Neuronal stem cell (in vitro differentiated cells): Measurements from ENCODE around the gene TGFBR3L.
A peak's percentile ranks its signal among the peaks of the same experiment; 100 is the strongest.
"Not testable (repeated sequence)": the region's sequence is repeated elsewhere in the genome, so short reads cannot be mapped to it uniquely, and the experiment has no call there.

Experiments used
- DNase-seq: peaks from one replicate; pipeline ENCODE4 v3.0.0-alpha.2; 2013; ENCODE audit warnings: low spot score
- H2AFZ ChIP-seq: one replicate; pipeline ENCODE4 v1.6.1; 2013; ENCODE audit warnings: mild to moderate bottlenecking, low read length, inconsistent platforms
- H2AK5ac ChIP-seq: 2 replicates; pipeline ENCODE4 v1.6.1; 2013; ENCODE audit warnings: low read depth, mild to moderate bottlenecking, inconsistent platforms, low read length, moderate library complexity, mixed read lengths
- H2BK120ac ChIP-seq: 2 replicates; pipeline ENCODE4 v1.6.1; 2013; ENCODE audit warnings: low read depth, mild to moderate bottlenecking, inconsistent platforms, low read length, moderate library complexity, mixed read lengths
- H2BK12ac ChIP-seq: one replicate; pipeline ENCODE4 v1.6.1; 2013; ENCODE audit warnings: low read length, inconsistent platforms
- H2BK15ac ChIP-seq: 2 replicates; pipeline ENCODE4 v1.6.1; 2013; ENCODE audit warnings: mild to moderate bottlenecking, low read length, inconsistent platforms, mixed read lengths
- H2BK5ac ChIP-seq: one replicate; pipeline ENCODE4 v1.6.1; 2013; ENCODE audit warnings: inconsistent platforms, mild to moderate bottlenecking, low read length, moderate library complexity
- H3K14ac ChIP-seq: one replicate; pipeline ENCODE4 v1.6.1; 2013; ENCODE audit warnings: low read length, inconsistent platforms
- H3K18ac ChIP-seq: 2 replicates; pipeline ENCODE4 v1.6.1; 2013; ENCODE audit warnings: low read length, inconsistent platforms
- H3K23ac ChIP-seq: 2 replicates; pipeline ENCODE4 v1.6.1; 2013; ENCODE audit warnings: low read depth, mild to moderate bottlenecking, mixed read lengths, low read length, inconsistent platforms; ENCODE audit not compliant: poor library complexity
- H3K27ac ChIP-seq: replicated peaks from 3 replicates; pipeline ENCODE4 v1.5.1; 2013; ENCODE audit warnings: low read length, inconsistent platforms
- H3K27me3 ChIP-seq, 3 experiments: 2 replicates each; pipeline ENCODE4 v1.6.1; 2013; ENCODE audit warnings: low read length in 3 of 3, mild to moderate bottlenecking in 2 of 3, inconsistent platforms in 1 of 3, low read depth in 1 of 3, mixed read lengths in 1 of 3, moderate library complexity in 1 of 3; ENCODE audit not compliant: control insufficient read depth in 3 of 3, insufficient read depth in 3 of 3
- H3K36me3 ChIP-seq, 2 donors: replicated peaks in 1 of 2; 2 replicates each; pipeline ENCODE4 v1.6.1; 2013; ENCODE audit warnings: low read length in 2 of 2; ENCODE audit not compliant: control insufficient read depth in 2 of 2, insufficient read depth in 2 of 2
- H3K4ac ChIP-seq: 2 replicates; pipeline ENCODE4 v1.6.1; 2013; ENCODE audit warnings: inconsistent platforms, mild to moderate bottlenecking, low read length, moderate library complexity
- H3K4me1 ChIP-seq, 2 donors: 1 replicate in 1 of 2; 2 replicates in 1 of 2; pipeline ENCODE4 v1.6.1; 2013; ENCODE audit warnings: low read length in 2 of 2, low read depth in 1 of 2; ENCODE audit not compliant: control insufficient read depth in 2 of 2, insufficient read depth in 1 of 2
- H3K4me2 ChIP-seq: one replicate; pipeline ENCODE4 v1.6.1; 2013; ENCODE audit warnings: mild to moderate bottlenecking, low read length, inconsistent platforms; ENCODE audit not compliant: insufficient read depth, poor library complexity, severe bottlenecking
- H3K4me3 ChIP-seq, 2 donors: 2 replicates each; pipeline ENCODE4 v1.5.1; 2013; ENCODE audit warnings: low read length in 2 of 2, mild to moderate bottlenecking in 2 of 2, inconsistent platforms in 1 of 2, moderate library complexity in 1 of 2
- H3K79me1 ChIP-seq: one replicate; pipeline ENCODE4 v1.6.1; 2013; ENCODE audit warnings: low read depth, mild to moderate bottlenecking, inconsistent platforms, low read length, moderate library complexity
- H3K9ac ChIP-seq: one replicate; pipeline ENCODE4 v1.6.1; 2013; ENCODE audit warnings: mild to moderate bottlenecking, low read depth, low read length, inconsistent platforms; ENCODE audit not compliant: poor library complexity
- H3K9me3 ChIP-seq, 2 donors: replicated peaks in 1 of 2; 2 replicates each; pipeline versions ENCODE3 to v1.6.1; 2013; ENCODE audit warnings: low read length in 2 of 2, mild to moderate bottlenecking in 2 of 2, inconsistent platforms in 1 of 2, low read depth in 1 of 2, mixed read lengths in 1 of 2, moderate library complexity in 1 of 2; ENCODE audit not compliant: control insufficient read depth in 2 of 2, insufficient read depth in 1 of 2
- H4K8ac ChIP-seq: one replicate; pipeline ENCODE4 v1.6.1; 2013; ENCODE audit warnings: low read depth, mild to moderate bottlenecking, inconsistent platforms, low read length, moderate library complexity
- H4K91ac ChIP-seq: one replicate; pipeline ENCODE4 v1.6.1; 2013; ENCODE audit warnings: low read length, low read depth, mild to moderate bottlenecking, inconsistent platforms; ENCODE audit not compliant: poor library complexity
- WGBS, 2 donors: extraction: QIAGEN DNeasy Blood & Tissue Kit; methylation state at CpG; one replicate each; pipeline ENCODE4 v1.1.7; 2013; ENCODE audit warnings: missing lambda C conversion rate in 2 of 2, mixed read lengths in 1 of 2; ENCODE audit not compliant: insufficient read length in 2 of 2, insufficient replicate concordance in 1 of 2; ENCODE audit errors: extremely low coverage in 2 of 2; 5-methylcytosine and 5-hydroxymethylcytosine counted together

TGFBR3L gene

GRCh38 chr19:7928741-7929701 is 14.4 kb downstream of the TGFBR3L start:
- no peak overlapping the region for H2BK5ac ChIP-seq
- H2AK5ac ChIP-seq, result no peak overlapping the region
- no peak overlapping the region for H3K4me3 ChIP-seq
- H3K9me3 ChIP-seq, result no peaks in the 10 kb centered on the region
- peak overlapping the region; percentile 41 for H2BK12ac ChIP-seq
- H3K14ac ChIP-seq, result no peak overlapping the region
- WGBS, 2 donors, result no CpG with 5 or more reads among the region's 24 CpGs
- H3K79me1 ChIP-seq, result peaks cover 9% of the 10 kb centered on the region
- no peak overlapping the region for H3K9ac ChIP-seq
- H4K91ac ChIP-seq, result no peak overlapping the region
- no peaks in the 10 kb centered on the region for H3K27me3 ChIP-seq
- H2AFZ ChIP-seq, result no peak overlapping the region
- H2BK120ac ChIP-seq, result no peak overlapping the region
- DNase-seq, result no peak
- peaks cover 31 to 62% of the 10 kb centered on the region in 2 donors for H3K36me3 ChIP-seq
- H3K4ac ChIP-seq, result no peak overlapping the region
- no peak overlapping the region for H3K4me2 ChIP-seq
- peak overlapping the region; percentile 75 for H2BK15ac ChIP-seq
- no peak overlapping the region for H3K23ac ChIP-seq
- peaks cover 6 to 17% of the 10 kb centered on the region in 2 donors for H3K4me1 ChIP-seq
- no peak overlapping the region for H4K8ac ChIP-seq
- H3K27ac ChIP-seq, result no peak overlapping the region
- H3K18ac ChIP-seq, result no peak overlapping the region

- Histone ChIP-seq H3K4me1 (peaks cover 4 to 13% of the 10 kb centered on the region in 2 donors), H3K36me3 (peaks cover 34 to 68% of the 10 kb centered on the region in 2 donors)
- not testable (repeated sequence) for H3K14ac ChIP-seq, H4K91ac ChIP-seq, H3K18ac ChIP-seq, H2BK120ac ChIP-seq, H2AK5ac ChIP-seq, H2AFZ ChIP-seq, H3K9me3 ChIP-seq, H4K8ac ChIP-seq, DNase-seq, H3K4ac ChIP-seq, H3K4me3 ChIP-seq, H3K79me1 ChIP-seq, H3K4me2 ChIP-seq, H3K27ac ChIP-seq, H2BK5ac ChIP-seq, H2BK12ac ChIP-seq, H3K23ac ChIP-seq, H2BK15ac ChIP-seq, H3K9ac ChIP-seq, H3K27me3 ChIP-seq
- WGBS, 2 donors, result no CpG with 5 or more reads among the region's 11 CpGs
Observed at GRCh38 chr19:7930030-7930429, 15.4 kb downstream of the TGFBR3L start.

GRCh38 chr19:7930765-7931164 is 16.1 kb downstream of the TGFBR3L start:
- Histone ChIP-seq H3K4me3 (no peak overlapping the region), H3K9ac (peak overlapping the region; percentile 30), H4K8ac (no peak overlapping the region), H2BK12ac (no peak overlapping the region), H3K36me3 (peaks cover 38 to 74% of the 10 kb centered on the region in 2 donors), H2BK120ac (no peak overlapping the region), H2AFZ (no peak overlapping the region), H3K4ac (no peak overlapping the region), H3K79me1 (peaks cover 2% of the 10 kb centered on the region), H3K9me3 (no peaks in the 10 kb centered on the region), H3K4me2 (no peak overlapping the region), H4K91ac (no peak overlapping the region), H3K27ac (no peak overlapping the region), H3K14ac (no peak overlapping the region), H2BK5ac (no peak overlapping the region), H2AK5ac (no peak overlapping the region), H3K27me3 (no peaks in the 10 kb centered on the region), H3K23ac (no peak overlapping the region), H2BK15ac (no peak overlapping the region), H3K18ac (no peak overlapping the region), H3K4me1 (peaks cover 4 to 13% of the 10 kb centered on the region in 2 donors)
- no CpG with 5 or more reads among the region's 7 CpGs for WGBS, 2 donors
- no peak for DNase-seq

GRCh38 chr19:7931221-7932061 is 16.8 kb downstream of the TGFBR3L start:
- H2BK120ac ChIP-seq, result no peak overlapping the region
- peaks cover 42 to 80% of the 10 kb centered on the region in 2 donors for H3K36me3 ChIP-seq
- no peaks in the 10 kb centered on the region for H3K27me3 ChIP-seq
- H4K91ac ChIP-seq, result no peak overlapping the region
- no peak overlapping the region for H3K4ac ChIP-seq
- no peak overlapping the region for H3K18ac ChIP-seq
- no CpG with 5 or more reads among the region's 36 CpGs for WGBS, 2 donors
- no peak overlapping the region for H4K8ac ChIP-seq
- no peak overlapping the region for H3K4me3 ChIP-seq
- H2AK5ac ChIP-seq, result no peak overlapping the region
- no peak overlapping the region for H2BK15ac ChIP-seq
- no peak for DNase-seq
- H3K9me3 ChIP-seq, result no peaks in the 10 kb centered on the region
- H3K4me2 ChIP-seq, result no peak overlapping the region
- H3K14ac ChIP-seq, result no peak overlapping the region
- no peak overlapping the region for H2BK12ac ChIP-seq
- peaks cover 2% of the 10 kb centered on the region for H3K79me1 ChIP-seq
- H3K23ac ChIP-seq, result no peak overlapping the region
- H2BK5ac ChIP-seq, result no peak overlapping the region
- peak overlapping the region; percentile 60 for H3K9ac ChIP-seq
- no peak overlapping the region for H2AFZ ChIP-seq
- peaks cover under 1 to 9% of the 10 kb centered on the region in 2 donors for H3K4me1 ChIP-seq
- no peak overlapping the region for H3K27ac ChIP-seq
